Peyer's patch (tissue), 4 donors: ENCODE measurements around the gene NR4A1.

Experiments
- CTCF ChIP-seq, 6 experiments: fragments of 450-650 bp in 4 of 6; fragments of 200-600 bp in 2 of 6; sonication (generic) in 1 of 6; IDR thresholded peaks; one replicate each; pipeline ENCODE4 v1.5.1; 2017 to 2019; ENCODE audit warnings: antibody characterized with exemption in 6 of 6, mild to moderate bottlenecking in 3 of 6, moderate library complexity in 1 of 6
- POLR2A ChIP-seq, 2 donors: fragments of 450-650 bp; IDR thresholded peaks; one replicate each; pipeline ENCODE4 v1.5.1; 2017; ENCODE audit warnings: antibody characterized with exemption in 2 of 2, mild to moderate bottlenecking in 2 of 2, moderate library complexity in 2 of 2

GRCh38 chr12:52043386-52044212 is 7.6 kb upstream of the NR4A1 start:
- TF ChIP-seq POLR2A (IDR thresholded peaks at IDR 0.05) (no peak), CTCF (IDR thresholded peaks at IDR 0.05) (no peak)
